ENCODE results near the gene DNAJC27.
"Not testable (repeated sequence)": the region's sequence is repeated elsewhere in the genome, so short reads cannot be mapped to it uniquely, and the experiment has no call there.

The DNAJC27 gene
- long read RNA-seq, donor 1, partial matches to known transcripts, result 0 of 9 reads
- long read RNA-seq, donor 1, other reads (novel, unspliced or antisense), result 9 of 9 reads
- long read RNA-seq, donor 2, result 0 reads
- long read RNA-seq, donor 3, full-length matches to known transcripts, result 1 of 1 reads
- long read RNA-seq, donor 3, partial matches to known transcripts, result 0 of 1 reads
- long read RNA-seq, donor 3, other reads (novel, unspliced or antisense), result 0 of 1 reads
- long read RNA-seq, donor 4, partial matches to known transcripts, result 0 of 1 reads
- long read RNA-seq, donor 4, other reads (novel, unspliced or antisense), result 0 of 1 reads
- long read RNA-seq, donor 5, result 0 reads
- long read RNA-seq, donor 6, full-length matches to known transcripts, result 1 of 1 reads
- long read RNA-seq, donor 6, partial matches to known transcripts, result 0 of 1 reads
- long read RNA-seq, donor 6, other reads (novel, unspliced or antisense), result 0 of 1 reads
- long read RNA-seq, donor 7, full-length matches to known transcripts, result 1 of 1 reads
- long read RNA-seq, donor 7, partial matches to known transcripts, result 0 of 1 reads
- long read RNA-seq, donor 7, other reads (novel, unspliced or antisense), result 0 of 1 reads
- long read RNA-seq, donor 8, full-length matches to known transcripts, result 2 of 2 reads
- long read RNA-seq, donor 8, partial matches to known transcripts, result 0 of 2 reads
- long read RNA-seq, donor 8, other reads (novel, unspliced or antisense), result 0 of 2 reads

DNA sequence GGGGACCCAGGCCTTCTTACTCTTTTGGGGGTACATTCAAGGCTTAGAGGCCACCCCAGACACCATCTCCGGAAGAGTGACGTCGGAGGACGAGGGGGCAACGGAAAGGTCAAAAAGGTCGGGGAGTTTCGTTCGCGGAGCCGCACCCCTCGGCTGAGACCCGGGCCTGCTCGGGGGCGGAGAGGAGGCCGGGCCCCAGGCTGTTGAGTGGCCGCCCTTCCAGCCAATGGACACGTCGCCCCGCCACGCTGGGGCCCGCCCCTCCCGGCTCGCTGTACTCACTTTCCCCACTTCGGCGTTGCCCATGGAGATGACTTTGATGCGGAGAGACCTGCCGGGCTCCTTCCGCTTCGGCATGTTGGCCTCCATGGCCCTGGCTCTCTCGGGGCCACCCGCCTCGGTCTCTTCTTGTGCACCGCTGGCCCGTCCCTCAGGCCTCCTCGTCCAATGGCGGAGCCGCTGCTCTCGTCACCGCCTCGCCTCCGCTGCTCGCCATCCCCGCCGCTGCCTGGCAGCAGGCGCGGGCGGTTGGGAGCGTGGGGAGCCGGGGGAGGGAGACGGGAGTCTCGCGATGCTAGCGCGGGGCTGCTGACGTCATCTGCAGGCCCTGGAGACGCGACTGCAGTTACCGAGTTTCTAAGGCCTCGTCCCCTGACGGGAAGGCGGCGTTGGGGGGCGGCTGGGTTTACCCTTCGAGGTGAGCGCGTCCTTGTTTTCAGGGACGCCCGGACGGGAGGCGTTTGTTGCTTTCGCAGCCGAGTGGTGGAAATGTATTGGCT lies at the start of gene DNAJC27:
Gene DNAJC27 (minus strand): TSS at position 420 of the 779 bp plus-strand sequence. CDS start 51 bp downstream, at position 369.
- DNase-seq, result peak; percentile 100

DNA sequence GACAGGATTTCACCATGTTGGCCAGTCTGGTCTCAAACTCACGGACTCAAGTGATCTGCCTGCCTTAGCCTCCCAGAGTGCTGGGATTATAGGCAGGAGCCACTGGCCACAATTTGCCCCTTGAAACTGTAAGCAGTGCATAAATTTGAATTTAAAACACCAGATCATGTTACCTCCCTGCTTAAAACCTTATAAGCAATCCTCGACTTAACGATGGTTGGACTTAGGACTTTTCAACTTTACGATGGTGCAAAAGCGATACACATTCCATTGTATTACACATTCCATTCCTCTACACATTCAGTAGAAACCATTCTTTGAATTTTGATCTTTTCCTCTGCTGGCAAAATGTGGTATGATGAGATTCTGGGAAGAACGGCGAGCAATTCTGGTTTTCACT lies 46.9 kb upstream of the DNAJC27 start:
- DNase-seq, result no peak

DNA sequence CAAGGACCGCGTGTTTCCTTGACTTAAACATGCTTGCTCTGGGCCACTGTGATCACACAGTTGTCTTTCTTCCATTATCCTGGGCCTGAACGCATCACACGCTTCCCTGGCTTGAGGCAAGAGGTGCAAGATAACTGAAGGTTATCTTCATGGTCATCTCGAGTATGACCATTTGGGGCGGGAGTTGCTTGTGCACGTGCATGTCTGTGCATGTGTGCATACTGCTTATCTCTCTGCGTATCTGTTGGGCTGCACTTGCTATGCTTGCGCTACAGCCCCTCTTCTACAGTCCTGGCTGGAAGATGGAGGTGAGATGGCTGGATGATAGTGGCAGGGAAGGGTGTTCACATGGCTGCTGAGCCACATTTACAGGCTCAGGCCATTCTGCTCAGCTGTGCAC lies 42.9 kb upstream of the DNAJC27 start:
- DNase-seq, result no peak

DNA sequence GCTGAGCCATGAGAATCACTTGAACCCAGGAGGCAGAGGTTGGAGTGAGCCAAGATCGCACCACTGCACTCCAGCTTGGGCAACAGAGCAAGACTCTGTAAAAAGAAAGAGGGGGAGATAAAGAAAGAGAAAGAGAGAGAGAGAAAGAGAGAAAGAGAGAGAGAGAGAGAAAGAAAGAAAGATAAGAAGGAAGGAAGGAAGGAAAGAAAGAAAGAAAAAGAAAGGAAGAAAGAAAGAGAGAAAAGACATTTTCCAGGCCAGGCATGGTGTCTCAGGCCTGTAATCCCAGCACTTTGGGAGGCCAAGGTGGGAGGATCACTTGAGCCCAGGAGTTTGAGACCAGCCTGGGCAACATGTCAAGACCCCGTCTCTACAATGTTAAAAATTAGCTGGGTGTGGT lies 39.6 kb upstream of the DNAJC27 start:
- DNase-seq, result not testable (repeated sequence)

DNA sequence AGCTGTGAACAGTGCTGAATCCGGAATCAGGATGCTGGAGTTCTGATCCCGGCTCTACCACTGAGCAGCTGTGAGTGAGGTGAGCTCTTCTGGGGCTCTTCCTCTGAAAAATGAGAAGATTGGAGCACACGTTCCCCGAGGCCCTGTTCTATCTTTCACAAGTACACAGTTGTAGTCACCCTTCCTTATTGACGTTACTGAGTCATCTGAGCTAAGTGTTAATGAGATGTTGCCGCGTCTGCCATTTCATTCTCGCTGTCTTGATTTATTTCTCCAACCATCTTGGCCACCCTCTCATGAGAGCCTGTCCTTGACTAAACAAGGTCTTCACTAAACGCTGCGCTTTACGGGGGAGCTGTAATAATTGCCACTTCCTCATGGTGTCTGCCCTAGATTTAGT lies 38.2 kb upstream of the DNAJC27 start:
- DNase-seq, result no peak

DNA sequence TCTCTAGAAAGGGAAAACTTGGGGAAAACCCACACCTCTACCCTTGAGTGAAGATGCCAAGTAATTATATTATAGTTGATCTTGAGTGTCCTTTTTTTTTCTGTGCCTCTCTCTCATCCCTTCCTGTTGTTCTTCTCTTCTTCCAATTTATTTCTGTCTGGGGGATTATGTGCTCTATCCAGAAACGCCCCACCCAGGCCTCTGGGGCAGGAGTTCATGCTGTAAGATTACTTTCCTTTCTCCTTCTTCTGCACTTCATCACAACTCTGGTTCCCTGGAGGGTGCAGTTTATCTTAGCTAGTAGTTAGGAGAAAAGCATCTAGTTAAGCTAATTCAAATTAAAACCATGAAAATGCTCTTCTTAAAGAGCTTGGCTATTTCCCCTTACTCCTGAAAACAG lies 30.3 kb upstream of the DNAJC27 start:
- DNase-seq, result no peak

DNA sequence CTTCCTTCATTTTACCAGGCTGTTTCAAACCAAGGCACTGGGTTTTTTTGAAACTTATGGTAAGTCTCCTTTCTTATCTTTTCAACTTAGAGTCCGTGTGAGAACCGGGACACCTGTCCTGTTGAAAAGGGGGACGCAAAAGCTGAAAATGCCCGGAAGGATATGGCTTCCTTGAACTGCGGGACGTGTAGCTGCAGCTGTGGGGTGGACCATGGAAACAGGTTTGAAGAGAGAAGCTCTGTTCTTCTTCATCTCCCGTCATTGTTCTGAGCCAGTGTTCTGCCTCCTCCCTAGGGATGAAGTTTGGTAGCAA lies 29.5 kb upstream of the DNAJC27 start:
- no peak for DNase-seq

DNA sequence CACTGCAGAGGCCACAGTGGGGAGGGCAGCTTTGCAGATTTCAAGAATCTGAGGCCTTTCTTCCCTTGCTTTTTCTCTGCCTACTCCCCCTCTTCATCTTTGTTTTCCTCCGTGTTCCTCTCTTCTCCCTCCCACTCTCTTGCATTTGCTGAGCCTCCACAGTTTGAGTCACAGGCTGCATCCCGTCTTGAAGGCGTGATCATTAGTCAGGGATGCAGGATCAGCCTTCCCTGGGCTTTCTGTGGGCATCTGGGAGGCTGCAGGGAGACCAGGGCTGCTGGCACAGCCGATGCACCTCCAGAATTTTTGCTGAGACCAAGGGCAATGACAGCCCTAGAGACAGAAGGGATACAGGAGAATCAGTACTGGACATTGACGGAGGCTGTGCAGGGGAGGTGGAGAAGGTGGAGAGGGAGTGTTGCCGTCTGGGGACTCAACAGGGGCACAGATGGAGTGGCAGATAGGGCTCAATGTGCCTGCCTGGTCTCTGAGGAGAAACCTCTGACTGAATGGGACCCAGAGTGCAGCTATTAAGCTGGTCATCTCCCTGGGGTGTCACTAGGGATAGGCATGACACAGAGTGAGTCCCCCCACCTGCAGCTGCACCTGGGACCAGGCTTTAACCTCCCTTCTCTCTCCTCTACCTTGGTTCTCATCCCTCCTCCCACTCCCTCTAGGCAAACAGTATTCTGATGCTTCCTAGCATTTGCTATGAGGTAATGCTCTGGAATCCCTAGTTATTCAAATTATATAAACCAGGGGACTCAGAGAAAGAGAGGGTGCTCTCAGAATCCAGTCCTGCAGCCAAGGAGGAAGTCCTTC lies 29.0 kb upstream of the DNAJC27 start:
- peak; percentile 9 for DNase-seq

DNA sequence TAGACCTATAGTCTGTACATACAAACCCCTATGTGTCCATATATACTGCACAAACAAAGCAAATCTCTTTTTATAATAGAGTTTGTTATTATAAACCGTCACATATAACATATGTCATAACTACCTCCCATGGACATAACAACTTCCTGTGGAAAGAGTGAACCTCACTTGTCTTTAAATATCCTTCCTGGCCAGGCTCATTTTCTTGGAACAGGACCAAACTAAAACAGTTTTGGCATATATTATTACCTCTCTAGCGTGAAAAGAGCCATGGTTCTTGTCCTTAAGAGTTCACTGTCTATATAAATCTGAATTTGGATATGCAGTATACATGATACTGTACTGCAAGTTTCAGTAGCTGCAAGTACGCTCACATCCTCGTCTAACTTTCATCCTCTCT lies 28.3 kb upstream of the DNAJC27 start:
- no peak for DNase-seq

DNA sequence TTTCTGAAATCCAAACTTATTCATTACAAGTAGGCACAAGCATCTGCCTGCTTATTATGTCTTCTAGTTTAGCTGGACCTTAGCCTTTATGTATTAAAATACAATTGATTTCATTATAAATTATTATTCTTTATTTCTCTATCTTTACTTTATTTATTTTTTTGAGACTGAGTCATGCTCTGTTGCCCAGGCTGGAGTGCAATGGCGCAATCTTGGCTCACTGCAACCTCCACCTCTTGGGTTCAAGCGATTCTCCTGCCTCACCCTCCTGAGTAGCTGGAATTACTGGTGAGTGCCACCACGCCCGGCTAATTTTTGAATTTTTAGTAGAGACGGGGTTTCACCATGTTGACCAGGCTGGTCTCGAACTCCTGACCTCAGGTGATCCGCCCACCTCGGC lies 27.3 kb upstream of the DNAJC27 start:
- DNase-seq, result not testable (repeated sequence)

DNA sequence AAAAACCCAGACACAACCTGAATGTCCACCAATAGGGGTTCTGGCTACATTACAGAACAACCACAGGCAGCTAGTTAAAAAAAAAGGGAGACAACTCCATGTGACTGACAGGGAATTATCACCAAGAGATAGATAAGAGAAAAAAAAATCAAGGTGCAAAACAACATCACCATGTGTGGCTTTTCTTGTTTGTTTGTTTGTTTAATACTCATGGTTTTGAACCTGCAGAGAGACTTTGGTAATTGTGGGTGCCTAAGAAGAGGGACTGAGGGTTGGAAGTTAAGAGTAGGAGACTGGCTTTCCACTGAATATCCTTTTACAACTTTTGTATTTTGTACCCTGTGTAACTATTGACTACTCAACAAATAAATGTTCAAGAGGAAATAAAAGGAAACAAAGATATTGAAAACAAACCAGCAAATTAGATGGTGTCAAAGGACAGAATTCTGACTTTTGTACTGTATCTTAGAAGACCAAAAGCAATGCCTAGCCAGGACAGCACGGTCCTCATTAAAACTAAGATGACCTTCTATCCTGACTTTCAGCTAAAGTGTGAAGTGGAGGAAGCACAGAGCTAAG lies 22.5 kb upstream of the DNAJC27 start:
- DNase-seq, result no peak

DNA sequence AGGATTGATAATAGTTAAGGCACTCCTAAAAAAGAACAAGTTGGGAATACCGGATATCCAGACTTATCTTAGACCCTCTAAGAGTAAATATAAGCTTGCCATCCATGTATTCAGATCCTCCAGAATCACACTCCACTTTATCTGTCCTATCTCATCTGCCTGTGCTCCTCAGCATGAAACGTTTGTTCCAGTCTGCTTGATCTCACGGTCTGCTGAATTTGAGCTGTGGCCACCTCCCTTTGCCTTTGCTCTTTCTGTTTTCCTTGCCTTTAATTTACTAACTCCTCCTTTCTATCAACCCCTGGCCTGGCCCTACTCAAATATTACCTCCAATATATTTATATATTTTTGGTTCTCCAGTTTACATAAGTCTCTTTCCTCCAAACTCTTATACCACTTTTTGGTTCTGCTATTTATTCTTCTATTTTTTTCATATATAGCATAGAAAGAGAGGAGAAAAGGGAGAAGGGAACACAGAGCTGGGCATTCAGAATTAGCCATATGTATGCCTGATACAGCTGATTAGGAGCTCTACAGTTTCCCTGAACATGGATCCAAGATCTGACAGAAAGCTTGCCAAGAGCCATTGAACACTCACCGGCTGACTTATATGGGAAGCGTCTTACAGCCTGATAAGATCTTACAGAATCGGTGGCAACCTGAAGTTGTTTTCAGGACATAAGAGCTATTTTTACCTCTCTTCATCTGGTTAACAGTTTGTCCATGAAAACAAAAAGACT lies 21.8 kb upstream of the DNAJC27 start:
- DNase-seq, result no peak

DNA sequence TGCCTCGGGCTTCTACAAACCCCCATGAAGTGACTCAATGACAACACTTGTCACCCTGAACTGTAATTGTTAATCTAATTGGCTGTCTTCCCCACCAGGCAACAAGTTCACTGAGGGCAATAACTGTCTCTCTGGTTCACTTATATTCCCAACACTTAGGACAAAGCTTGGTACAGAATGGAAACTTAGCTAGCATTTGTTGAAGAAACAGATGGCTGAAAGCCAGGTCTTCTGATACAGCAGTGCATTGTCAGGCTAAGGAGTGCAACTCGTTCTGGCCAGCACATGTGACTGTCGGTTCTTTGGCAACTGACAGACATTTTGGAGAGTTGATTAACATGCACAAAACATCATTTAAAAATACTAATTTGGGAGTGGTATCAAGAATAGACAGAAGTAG lies 14.6 kb upstream of the DNAJC27 start:
- DNase-seq, result no peak

DNA sequence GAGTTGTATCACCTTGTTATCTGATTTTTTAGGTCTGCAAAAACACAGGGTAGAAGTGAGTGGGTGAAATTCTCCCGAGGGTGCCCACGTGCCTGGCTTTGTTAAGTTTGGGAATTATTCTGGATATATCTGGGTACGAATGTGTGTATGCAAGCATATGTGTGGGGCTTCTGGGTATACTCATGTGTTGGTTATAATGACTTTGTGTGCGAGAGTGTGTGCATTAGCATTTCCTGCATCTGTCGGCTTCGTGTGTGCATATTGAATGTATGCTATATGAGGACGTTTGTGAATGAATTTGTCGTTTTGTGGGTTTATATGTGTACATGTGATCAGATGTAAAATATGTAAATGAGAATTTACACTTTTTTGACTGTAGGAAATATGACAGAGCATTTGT lies 13.8 kb upstream of the DNAJC27 start:
- no peak for DNase-seq

DNA sequence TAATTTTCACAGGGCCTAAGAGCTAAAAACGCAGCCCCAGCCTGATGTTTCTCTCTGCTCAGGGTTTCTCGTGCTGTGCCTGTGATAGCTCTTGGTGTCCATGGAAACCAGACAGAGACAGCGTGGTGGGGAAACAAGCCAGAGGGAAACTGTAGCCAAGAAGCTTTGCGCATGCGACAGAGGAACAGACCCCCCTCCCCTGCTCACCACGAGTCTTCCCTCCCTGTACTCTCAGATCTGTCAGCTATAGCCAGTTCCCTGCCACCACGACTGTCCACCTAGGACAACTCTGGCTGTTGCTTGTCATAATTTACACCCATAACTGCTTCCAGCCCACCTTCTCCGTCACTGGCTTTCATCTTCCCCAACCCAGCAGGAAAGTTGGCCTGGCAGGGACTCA lies 13.2 kb upstream of the DNAJC27 start:
- DNase-seq, result peak; percentile 32

DNA sequence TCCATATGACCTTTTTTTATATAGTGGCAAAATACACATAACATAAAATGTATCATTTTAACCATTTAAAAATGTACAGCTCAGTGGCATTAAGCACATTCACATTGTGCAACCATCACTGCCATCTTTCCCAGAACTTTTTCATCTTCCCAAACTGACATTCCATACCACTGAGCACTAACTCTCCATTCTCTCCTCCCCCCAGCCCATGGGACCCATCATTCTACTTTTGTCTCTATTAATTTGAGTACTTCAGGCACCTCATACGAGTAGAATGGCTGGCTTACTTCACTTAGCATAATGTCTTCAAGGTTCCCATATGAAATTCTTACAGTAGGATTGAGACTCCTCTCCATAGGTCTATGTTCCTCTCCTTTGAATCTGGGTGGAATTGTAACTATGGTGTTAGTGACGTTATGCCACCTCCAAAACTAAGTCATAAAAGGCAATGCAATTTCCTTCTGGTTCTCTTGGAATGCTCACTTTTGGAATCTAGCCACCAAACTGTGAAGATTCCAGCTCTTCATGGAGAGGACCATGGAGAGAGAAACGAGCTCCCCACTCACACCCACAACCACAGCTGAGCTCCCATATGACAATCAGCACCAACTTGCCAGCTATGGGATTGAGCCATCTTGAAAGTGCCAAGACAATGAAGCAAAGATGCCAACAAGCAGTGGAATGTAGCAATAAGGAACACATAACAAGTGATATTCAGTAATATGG lies 9.8 kb upstream of the DNAJC27 start:
- no peak for DNase-seq

DNA sequence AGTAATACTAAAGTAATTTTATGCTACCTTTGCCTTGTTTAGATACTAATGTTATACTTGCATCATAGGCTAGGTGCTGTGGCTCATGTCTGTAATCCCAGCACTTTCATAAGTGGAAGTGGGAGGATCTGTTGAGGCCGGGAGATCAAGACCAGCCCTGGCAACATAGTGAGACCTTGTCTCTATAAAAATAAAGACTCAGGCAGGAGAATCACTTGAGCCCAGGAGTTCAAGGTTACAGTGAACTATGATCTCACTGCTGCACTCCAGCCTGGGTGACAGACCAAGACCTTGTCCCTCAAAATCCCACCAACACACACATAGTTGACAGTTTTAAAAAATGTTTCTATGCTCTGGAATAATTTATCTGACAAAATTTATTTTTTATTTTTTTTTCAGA lies 6.9 kb upstream of the DNAJC27 start:
- no peak for DNase-seq

DNA sequence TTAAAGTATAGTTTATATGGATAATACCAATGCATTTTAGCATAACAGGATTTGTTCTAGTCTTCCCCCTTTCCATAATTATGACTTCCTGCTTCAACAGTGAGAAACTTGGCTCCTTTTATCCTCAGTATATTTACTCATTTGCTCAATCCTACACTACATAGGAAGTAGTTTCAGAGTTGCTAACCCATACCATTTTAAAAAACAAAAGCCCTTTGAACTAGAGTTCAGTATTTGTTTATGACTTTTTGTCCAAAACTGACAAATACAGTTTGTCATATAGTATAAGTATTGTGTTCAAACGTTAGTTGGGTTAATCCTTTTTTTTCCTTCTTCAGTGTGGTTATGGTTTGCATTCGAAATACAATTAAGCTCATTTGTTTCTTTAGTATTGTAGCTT lies 5.9 kb upstream of the DNAJC27 start:
- DNase-seq, result no peak

DNA sequence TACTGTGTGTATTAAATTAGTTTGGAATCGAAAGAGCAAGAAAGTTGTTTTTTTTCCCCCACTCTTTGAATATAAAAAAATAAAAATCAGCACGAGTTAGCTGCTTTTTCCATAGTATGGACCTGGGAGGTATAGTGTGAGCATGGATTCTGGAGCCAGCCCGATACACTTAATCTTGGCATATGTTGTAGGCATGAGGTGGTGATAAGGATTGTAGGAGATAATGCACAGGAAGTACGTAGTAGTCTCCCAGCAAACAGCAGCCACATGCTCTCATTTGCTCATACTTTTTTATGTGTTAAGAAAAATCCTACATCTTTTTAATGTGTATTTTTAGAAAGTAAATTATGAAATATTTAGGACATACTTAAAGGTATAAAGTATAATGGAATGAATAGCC lies 2.1 kb upstream of the DNAJC27 start:
- no peak for DNase-seq

DNA sequence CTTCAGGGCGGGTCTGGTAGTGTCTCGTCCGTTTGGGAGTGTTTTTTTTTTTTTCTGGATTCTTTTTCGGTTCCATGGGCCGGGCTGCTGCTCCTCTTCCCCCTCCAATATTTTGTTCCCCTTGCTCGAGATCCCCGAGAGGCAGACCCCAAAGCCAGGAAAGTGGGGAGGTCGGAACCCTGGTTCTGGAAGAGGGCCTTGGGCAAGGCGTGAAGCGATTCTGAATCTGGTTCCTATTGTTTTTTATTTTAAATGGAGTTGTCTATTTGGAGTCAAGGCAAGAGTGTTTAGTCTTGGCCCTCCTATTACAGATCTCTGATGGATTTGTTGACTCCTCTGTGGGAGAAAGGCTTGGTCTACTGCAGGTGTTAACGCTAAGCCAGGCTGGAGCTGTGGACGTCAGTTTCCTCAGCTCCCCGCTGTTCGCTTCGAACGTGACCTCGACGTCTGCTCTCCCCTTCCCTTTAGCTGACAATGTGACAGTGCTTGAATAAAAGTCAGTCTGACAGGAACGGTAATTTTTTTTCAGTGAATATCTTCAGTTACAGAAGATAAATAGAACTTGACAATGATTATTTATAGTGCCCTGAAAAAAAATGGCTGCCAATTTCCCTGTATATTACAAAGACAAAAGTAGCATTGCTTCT lies 683 bp upstream of the DNAJC27 start:
- DNase-seq, result peak; percentile 81
